ENCODE data around the gene TCERG1.

TCERG1 gene

GRCh38 chr5:146401021-146401420, 46.1 kb upstream of the TCERG1 start:
- WGBS = 77% methylated on average over 9 of the region's 9 CpGs
- no peak for DNase-seq

GRCh38 chr5:146402949-146403348, 44.2 kb upstream of the TCERG1 start:
- H3K14ac ChIP-seq (ENCODE audit: low read length in 2 of 2) = no peak overlapping the region
- no peak overlapping the region for H4K8ac ChIP-seq (ENCODE audit: low read length)
- no peak overlapping the region for H3K23ac ChIP-seq (ENCODE audit: low read length in 2 of 2)
- H3K4me1 ChIP-seq (ENCODE audit: control insufficient read depth, insufficient read depth, low read depth, low read length) = no peaks in the 10 kb centered on the region
- no peak overlapping the region for H2BK5ac ChIP-seq (ENCODE audit: low read depth, low read length, poor library complexity, severe bottlenecking)
- DNase-seq = no peak
- WGBS = 56% methylated on average over 4 of the region's 4 CpGs
- H3K4me2 ChIP-seq (ENCODE audit: low read length, poor library complexity, severe bottlenecking) = no peak overlapping the region
- H3K9me3 ChIP-seq (ENCODE audit: control insufficient read depth, low read length) = peaks cover 5% of the 10 kb centered on the region
- H3K36me3 ChIP-seq (ENCODE audit: control insufficient read depth in 1 of 2, insufficient read depth in 2 of 2, low read depth in 1 of 2, low read length in 2 of 2) = no peaks in the 10 kb centered on the region
- no peak overlapping the region for H2BK120ac ChIP-seq (ENCODE audit: low read depth, low read length)
- no peak overlapping the region for H2AFZ ChIP-seq (ENCODE audit: low read depth, low read length)
- no peak overlapping the region for H3K18ac ChIP-seq (ENCODE audit: low read depth in 1 of 2, low read length in 2 of 2)
- no peak overlapping the region for H3K9ac ChIP-seq (ENCODE audit: low read length)
- no peaks in the 10 kb centered on the region for H3K79me1 ChIP-seq (replicated peaks; ENCODE audit: low read length, poor library complexity, severe bottlenecking)
- H2AK5ac ChIP-seq (ENCODE audit: low read length, severe bottlenecking) = no peak overlapping the region
- H4K91ac ChIP-seq (ENCODE audit: low read length) = no peak overlapping the region
- no peak overlapping the region for H2BK15ac ChIP-seq (ENCODE audit: low read depth, poor library complexity, severe bottlenecking)
- no peak overlapping the region for H3K27ac ChIP-seq (ENCODE audit: low read length, poor library complexity, severe bottlenecking)
- no peak overlapping the region for H2BK12ac ChIP-seq (ENCODE audit: low read length in 2 of 2)
- H3K4ac ChIP-seq (ENCODE audit: low read depth in 1 of 2, low read length in 2 of 2) = no peak overlapping the region
- H3K27me3 ChIP-seq (ENCODE audit: control insufficient read depth in 1 of 2, insufficient read depth in 1 of 2, low read length in 2 of 2) = peaks cover 41 to 49% of the 10 kb centered on the region in 2 experiments
- no peak overlapping the region for H3K4me3 ChIP-seq (ENCODE audit: insufficient read depth in 1 of 2, low read depth in 1 of 2, low read length in 2 of 2)

More at GRCh38 chr5:146401021-146401420, 46.1 kb upstream of the TCERG1 start:
- H3K36me3 ChIP-seq (ENCODE audit: control insufficient read depth in 1 of 2, insufficient read depth in 2 of 2, low read depth in 1 of 2, low read length in 2 of 2) = no peaks in the 10 kb centered on the region
- H3K4me1 ChIP-seq (ENCODE audit: control insufficient read depth, insufficient read depth, low read depth, low read length) = no peaks in the 10 kb centered on the region
- peaks cover 5% of the 10 kb centered on the region for H3K9me3 ChIP-seq (ENCODE audit: control insufficient read depth, low read length)
- no peak overlapping the region for H3K4me2 ChIP-seq (ENCODE audit: low read length, poor library complexity, severe bottlenecking)
- no peak overlapping the region for H2AFZ ChIP-seq (ENCODE audit: low read depth, low read length)
- H3K9ac ChIP-seq (ENCODE audit: low read length) = no peak overlapping the region
- H3K27ac ChIP-seq (ENCODE audit: low read length, poor library complexity, severe bottlenecking) = no peak overlapping the region
- H3K27me3 ChIP-seq (ENCODE audit: control insufficient read depth in 1 of 2, insufficient read depth in 1 of 2, low read length in 2 of 2) = peaks cover 53 to 55% of the 10 kb centered on the region in 2 experiments
- no peak overlapping the region for H2BK15ac ChIP-seq (ENCODE audit: low read depth, poor library complexity, severe bottlenecking)
- H2AK5ac ChIP-seq (ENCODE audit: low read length, severe bottlenecking) = no peak overlapping the region
- H3K18ac ChIP-seq (ENCODE audit: low read depth in 1 of 2, low read length in 2 of 2) = no peak overlapping the region
- H2BK5ac ChIP-seq (ENCODE audit: low read depth, low read length, poor library complexity, severe bottlenecking) = no peak overlapping the region
- no peak overlapping the region for H3K4me3 ChIP-seq (ENCODE audit: insufficient read depth in 1 of 2, low read depth in 1 of 2, low read length in 2 of 2)
- no peak overlapping the region for H2BK120ac ChIP-seq (ENCODE audit: low read depth, low read length)
- H3K23ac ChIP-seq (ENCODE audit: low read length in 2 of 2) = no peak overlapping the region
- no peaks in the 10 kb centered on the region for H3K79me1 ChIP-seq (replicated peaks; ENCODE audit: low read length, poor library complexity, severe bottlenecking)
- peak overlapping the region in 1 of 2 experiments; percentile 7 for H3K14ac ChIP-seq (ENCODE audit: low read length in 2 of 2)
- no peak overlapping the region for H3K4ac ChIP-seq (ENCODE audit: low read depth in 1 of 2, low read length in 2 of 2)
- no peak overlapping the region for H4K91ac ChIP-seq (ENCODE audit: low read length)
- H4K8ac ChIP-seq (ENCODE audit: low read length) = no peak overlapping the region
- no peak overlapping the region for H2BK12ac ChIP-seq (ENCODE audit: low read length in 2 of 2)

GRCh38 chr5:146409054-146409671, 38.0 kb upstream of the TCERG1 start:
- Histone ChIP-seq H3K27ac (ENCODE audit: low read length, poor library complexity, severe bottlenecking) (no peak overlapping the region), H2BK120ac (ENCODE audit: low read depth, low read length) (no peak overlapping the region), H2BK12ac (ENCODE audit: low read length in 2 of 2) (no peak overlapping the region), H3K9me3 (ENCODE audit: control insufficient read depth, low read length) (no peaks in the 10 kb centered on the region), H3K4me2 (ENCODE audit: low read length, poor library complexity, severe bottlenecking) (no peak overlapping the region), H3K18ac (ENCODE audit: low read depth in 1 of 2, low read length in 2 of 2) (no peak overlapping the region), H3K14ac (ENCODE audit: low read length in 2 of 2) (no peak overlapping the region), H4K91ac (ENCODE audit: low read length) (no peak overlapping the region), H2AFZ (ENCODE audit: low read depth, low read length) (peak overlapping the region; percentile 11), H3K4ac (ENCODE audit: low read depth in 1 of 2, low read length in 2 of 2) (no peak overlapping the region), H3K79me1 (replicated peaks; ENCODE audit: low read length, poor library complexity, severe bottlenecking) (no peaks in the 10 kb centered on the region), H2BK5ac (ENCODE audit: low read depth, low read length, poor library complexity, severe bottlenecking) (no peak overlapping the region), H3K23ac (ENCODE audit: low read length in 2 of 2) (no peak overlapping the region), H3K27me3 (ENCODE audit: control insufficient read depth in 1 of 2, insufficient read depth in 1 of 2, low read length in 2 of 2) (peaks cover 2 to 16% of the 10 kb centered on the region in 2 experiments), H2AK5ac (ENCODE audit: low read length, severe bottlenecking) (no peak overlapping the region), H3K4me1 (ENCODE audit: control insufficient read depth, insufficient read depth, low read depth, low read length) (no peaks in the 10 kb centered on the region), H2BK15ac (ENCODE audit: low read depth, poor library complexity, severe bottlenecking) (no peak overlapping the region), H3K4me3 (ENCODE audit: insufficient read depth in 1 of 2, low read depth in 1 of 2, low read length in 2 of 2) (peak overlapping the region in 1 of 2 experiments; percentile 52), H3K36me3 (ENCODE audit: control insufficient read depth in 1 of 2, insufficient read depth in 2 of 2, low read depth in 1 of 2, low read length in 2 of 2) (no peaks in the 10 kb centered on the region), H4K8ac (ENCODE audit: low read length) (no peak overlapping the region), H3K9ac (ENCODE audit: low read length) (peak overlapping the region; percentile 27)
- 50% methylated on average over 10 of the region's 11 CpGs for WGBS
- DNase-seq = no peak

DNA sequence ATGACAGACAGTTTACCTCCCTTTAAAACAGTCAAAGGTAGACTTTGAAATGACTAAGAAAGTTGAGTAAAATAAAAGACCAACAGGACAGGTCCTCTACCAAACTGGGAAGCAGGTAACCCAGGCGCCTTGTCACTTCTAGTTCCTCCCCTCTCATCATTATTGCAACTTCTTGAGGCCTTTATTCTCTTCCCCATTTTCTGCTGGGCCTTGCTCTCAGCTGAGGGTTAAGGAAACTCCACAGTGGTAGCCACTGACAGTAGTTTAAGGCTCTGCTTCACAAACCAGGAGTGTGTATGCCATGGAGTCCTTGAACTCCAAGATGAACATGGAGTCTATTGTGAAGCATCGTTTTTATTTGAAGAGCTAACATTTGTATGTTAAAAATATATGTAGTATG, 36.9 kb upstream of the TCERG1 start:
- no peak overlapping the region for H2BK120ac ChIP-seq (ENCODE audit: low read depth, low read length)
- no peak overlapping the region for H2BK12ac ChIP-seq (ENCODE audit: low read length in 2 of 2)
- H2AFZ ChIP-seq (ENCODE audit: low read depth, low read length) = no peak overlapping the region
- no peak for DNase-seq
- no peak overlapping the region for H3K18ac ChIP-seq (ENCODE audit: low read depth in 1 of 2, low read length in 2 of 2)
- H3K27ac ChIP-seq (ENCODE audit: low read length, poor library complexity, severe bottlenecking) = no peak overlapping the region
- H3K4me2 ChIP-seq (ENCODE audit: low read length, poor library complexity, severe bottlenecking) = no peak overlapping the region
- H2BK5ac ChIP-seq (ENCODE audit: low read depth, low read length, poor library complexity, severe bottlenecking) = no peak overlapping the region
- no peak overlapping the region for H3K4ac ChIP-seq (ENCODE audit: low read depth in 1 of 2, low read length in 2 of 2)
- no peak overlapping the region for H4K8ac ChIP-seq (ENCODE audit: low read length)
- H3K36me3 ChIP-seq (ENCODE audit: control insufficient read depth in 1 of 2, insufficient read depth in 2 of 2, low read depth in 1 of 2, low read length in 2 of 2) = no peaks in the 10 kb centered on the region
- H3K4me3 ChIP-seq (ENCODE audit: insufficient read depth in 1 of 2, low read depth in 1 of 2, low read length in 2 of 2) = no peak overlapping the region
- H3K14ac ChIP-seq (ENCODE audit: low read length in 2 of 2) = no peak overlapping the region
- H3K9ac ChIP-seq (ENCODE audit: low read length) = no peak overlapping the region
- no peak overlapping the region for H4K91ac ChIP-seq (ENCODE audit: low read length)
- no peaks in the 10 kb centered on the region for H3K4me1 ChIP-seq (ENCODE audit: control insufficient read depth, insufficient read depth, low read depth, low read length)
- H3K27me3 ChIP-seq (ENCODE audit: control insufficient read depth in 1 of 2, insufficient read depth in 1 of 2, low read length in 2 of 2) = peaks cover 0 to 16% of the 10 kb centered on the region in 2 experiments
- H2AK5ac ChIP-seq (ENCODE audit: low read length, severe bottlenecking) = no peak overlapping the region
- no peaks in the 10 kb centered on the region for H3K79me1 ChIP-seq (replicated peaks; ENCODE audit: low read length, poor library complexity, severe bottlenecking)
- no peak overlapping the region for H2BK15ac ChIP-seq (ENCODE audit: low read depth, poor library complexity, severe bottlenecking)
- peak overlapping the region in 1 of 2 experiments; percentile 18 for H3K23ac ChIP-seq (ENCODE audit: low read length in 2 of 2)
- WGBS = 88% methylated on average over 1 of the region's 2 CpGs
- H3K9me3 ChIP-seq (ENCODE audit: control insufficient read depth, low read length) = no peaks in the 10 kb centered on the region

All from mesenchymal stem cell (in vitro differentiated cells and primary cell).